GM06990 (cell line): ENCODE measurements around the gene CFAP100.

Experiments used
- DNase-seq: peaks from one replicate; pipeline ENCODE4 v3.0.0-alpha.2; 2011; ENCODE audit not compliant: insufficient read length; ENCODE audit errors: extremely low read depth
- H3K27me3 ChIP-seq: replicated peaks from 2 replicates; pipeline ENCODE4 v1.6.0; 2011; ENCODE audit warnings: low read length; ENCODE audit not compliant: control insufficient read depth, insufficient read depth
- H3K36me3 ChIP-seq: 2 replicates; pipeline ENCODE4 v1.5.1; 2011; ENCODE audit warnings: low read length; ENCODE audit not compliant: control insufficient read depth, insufficient read depth
- H3K4me3 ChIP-seq: replicated peaks from 2 replicates; pipeline ENCODE4 v1.5.1; 2011; ENCODE audit warnings: low read depth, mild to moderate bottlenecking, control low read depth, low read length
- TF ChIP-seq, protein P1 (sequence below): IDR thresholded peaks from 2 replicates; pipeline ENCODE4 v1.5.1; 2011; ENCODE audit warnings: low read length, control low read depth, mild to moderate bottlenecking, inconsistent platforms; ENCODE audit not compliant: insufficient read depth, poor library complexity, severe bottlenecking

The CFAP100 gene

DNA sequence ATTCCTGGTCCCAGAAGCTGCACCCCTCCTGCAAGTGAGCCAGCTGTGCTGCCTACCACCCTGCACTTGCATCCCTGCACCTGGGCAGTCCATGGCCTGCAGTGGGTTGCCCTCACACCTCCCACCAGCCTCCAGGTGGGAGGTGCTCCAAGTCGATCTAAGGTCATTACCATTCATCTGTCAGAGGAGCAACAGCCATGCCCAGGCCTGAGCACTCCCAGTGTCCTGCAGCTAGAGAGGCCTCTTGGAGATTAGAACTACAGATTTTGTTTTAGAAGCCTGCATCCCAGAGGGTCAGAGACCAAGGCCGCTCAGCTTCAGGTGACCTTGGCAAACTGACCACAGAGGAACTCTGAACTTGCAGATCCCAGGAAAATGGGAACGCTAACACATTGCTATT is 90.0 kb downstream of the CFAP100 start:
- Histone ChIP-seq H3K36me3 (no peaks in the 10 kb centered on the region), H3K4me3 (no peak overlapping the region), H3K27me3 (no peaks in the 10 kb centered on the region; the same call in 1 of the 2 replicates)
- DNase-seq = no peak
- TF ChIP-seq, protein P1, sequence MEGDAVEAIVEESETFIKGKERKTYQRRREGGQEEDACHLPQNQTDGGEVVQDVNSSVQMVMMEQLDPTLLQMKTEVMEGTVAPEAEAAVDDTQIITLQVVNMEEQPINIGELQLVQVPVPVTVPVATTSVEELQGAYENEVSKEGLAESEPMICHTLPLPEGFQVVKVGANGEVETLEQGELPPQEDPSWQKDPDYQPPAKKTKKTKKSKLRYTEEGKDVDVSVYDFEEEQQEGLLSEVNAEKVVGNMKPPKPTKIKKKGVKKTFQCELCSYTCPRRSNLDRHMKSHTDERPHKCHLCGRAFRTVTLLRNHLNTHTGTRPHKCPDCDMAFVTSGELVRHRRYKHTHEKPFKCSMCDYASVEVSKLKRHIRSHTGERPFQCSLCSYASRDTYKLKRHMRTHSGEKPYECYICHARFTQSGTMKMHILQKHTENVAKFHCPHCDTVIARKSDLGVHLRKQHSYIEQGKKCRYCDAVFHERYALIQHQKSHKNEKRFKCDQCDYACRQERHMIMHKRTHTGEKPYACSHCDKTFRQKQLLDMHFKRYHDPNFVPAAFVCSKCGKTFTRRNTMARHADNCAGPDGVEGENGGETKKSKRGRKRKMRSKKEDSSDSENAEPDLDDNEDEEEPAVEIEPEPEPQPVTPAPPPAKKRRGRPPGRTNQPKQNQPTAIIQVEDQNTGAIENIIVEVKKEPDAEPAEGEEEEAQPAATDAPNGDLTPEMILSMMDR = no peak

DNA sequence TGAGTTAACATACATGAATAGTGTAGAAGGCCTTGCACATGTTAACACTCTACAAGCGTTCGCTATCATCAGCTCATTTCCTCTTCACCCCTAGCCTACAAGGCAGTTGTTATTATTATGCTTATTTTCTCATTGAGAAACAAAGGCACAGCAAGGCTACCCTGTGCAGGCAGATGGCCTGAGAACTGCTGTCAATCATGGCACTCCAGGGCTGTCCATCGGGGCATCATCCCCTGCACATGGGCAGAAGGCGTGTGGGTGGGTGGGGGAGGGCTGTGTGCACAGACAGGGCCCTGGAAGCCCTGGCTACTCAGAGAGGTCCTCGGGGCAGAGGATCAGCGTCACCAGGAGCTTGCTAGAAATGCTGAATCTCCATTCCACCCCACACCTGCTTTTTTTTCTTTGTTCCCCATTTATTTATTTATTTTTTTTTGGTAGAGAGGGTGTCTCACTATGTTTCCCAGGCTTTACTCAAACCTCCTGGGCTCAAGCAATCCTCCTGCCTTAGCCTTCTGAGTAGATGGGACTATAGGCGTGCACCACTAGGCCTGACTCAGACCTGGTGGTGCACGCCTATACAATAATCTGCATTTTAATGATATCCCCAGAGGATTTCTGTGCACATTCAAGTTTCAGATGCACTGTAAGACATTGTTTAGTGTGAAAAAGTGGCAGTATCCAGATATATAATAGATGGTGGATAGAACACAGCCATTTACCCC is 90.6 kb downstream of the CFAP100 start:
- H3K27me3 ChIP-seq = no peaks in the 10 kb centered on the region; the same call in 1 of the 2 replicates
- H3K4me3 ChIP-seq = no peak overlapping the region
- no peaks in the 10 kb centered on the region for H3K36me3 ChIP-seq
- TF ChIP-seq, protein P1 = no peak
- no peak for DNase-seq

DNA sequence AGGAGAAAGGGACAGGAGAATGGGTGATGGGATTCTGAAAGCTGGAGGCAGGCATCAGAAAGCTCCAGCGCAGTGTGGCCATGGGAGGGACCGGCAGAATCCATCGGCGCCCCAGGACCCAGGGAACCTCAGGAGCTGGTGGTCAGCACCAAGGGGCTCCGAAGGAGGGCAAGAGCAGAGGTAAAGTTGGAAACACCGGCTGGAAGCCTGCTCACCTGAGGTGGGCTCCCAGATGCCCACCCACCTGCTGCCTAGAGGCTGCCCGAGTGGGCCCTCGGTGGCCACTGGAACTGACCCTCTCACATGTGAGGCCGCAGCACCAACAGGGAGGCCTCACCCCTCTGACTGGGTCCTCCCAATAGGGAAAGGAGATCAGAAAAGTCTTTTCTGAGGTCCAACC is 91.2 kb downstream of the CFAP100 start:
- Histone ChIP-seq H3K4me3 (no peak overlapping the region), H3K27me3 (peaks cover under 1% of the 10 kb centered on the region; the same call in 1 of the 2 replicates), H3K36me3 (no peaks in the 10 kb centered on the region)
- DNase-seq = no peak
- TF ChIP-seq, protein P1 = no peak
